Uterus (tissue), 4 donors: ENCODE results near the gene ACOT6. TPM values are rescaled to one million over a fixed set of nuclear protein-coding genes. Genes with fewer than 3 reads are reported as not detected.

ENCODE experiments used
- DNase-seq, 2 donors: peaks; one replicate each; pipeline ENCODE4 v3.0.0-alpha.2; 2019 to 2020
- H3K27ac ChIP-seq, 2 donors: fragments of 200-600 bp; sonication (generic); 1 replicate in 1 of 2; 2 replicates in 1 of 2; pipeline ENCODE4 v1.5.1; 2016 to 2018
- H3K27me3 ChIP-seq, 2 donors: fragments of 200-600 bp; sonication (generic); one replicate each; pipeline ENCODE4 v1.5.1; 2018 to 2019; ENCODE audit warnings: control low read depth in 1 of 2
- H3K36me3 ChIP-seq, 2 donors: fragments of 200-600 bp; sonication (generic); one replicate each; pipeline ENCODE4 v1.5.1; 2019; ENCODE audit warnings: control low read depth in 1 of 2
- H3K4me1 ChIP-seq, 2 donors: fragments of 200-600 bp; sonication (generic); one replicate each; pipeline ENCODE4 v1.5.1; 2018 to 2019; ENCODE audit warnings: control low read depth in 1 of 2
- H3K4me3 ChIP-seq, 2 donors: fragments of 200-600 bp; sonication (generic); 1 replicate in 1 of 2; 2 replicates in 1 of 2; pipeline ENCODE4 v1.5.1; 2018 to 2019; ENCODE audit warnings: mild to moderate bottlenecking in 1 of 2
- H3K9me3 ChIP-seq, 2 donors: fragments of 200-600 bp; sonication (generic); one replicate each; pipeline ENCODE4 v1.5.1; 2019; ENCODE audit warnings: control low read depth in 1 of 2
- CTCF ChIP-seq, 4 experiments: fragments of 200-600 bp in 2 of 4; fragments of 450-650 bp in 2 of 4; sonication (generic) in 2 of 4; IDR thresholded peaks; one replicate each; pipeline ENCODE4 v1.5.1; 2016 to 2019; ENCODE audit warnings: antibody characterized with exemption in 4 of 4, mild to moderate bottlenecking in 2 of 4, moderate library complexity in 1 of 4
- POLR2A ChIP-seq, 2 donors: fragments of 450-650 bp; IDR thresholded peaks; one replicate each; pipeline ENCODE4 v1.6.1; 2016; ENCODE audit warnings: antibody characterized with exemption in 2 of 2, mild to moderate bottlenecking in 1 of 2, moderate library complexity in 1 of 2
- intact Hi-C: fragments of 100-400 bp; cut with DNase I; formaldehyde crosslinking; loops from one replicate; pipeline ENCODE4 v1.15.1; 2023; ENCODE audit warnings: low total_unique reads
- small RNA-seq: library from RNA; depleted of rRNA; stranded (forward); fragments of <200 nt; gene quantifications from one replicate; pipeline ENCODE3, GENCODE V24; 2016
- total RNA-seq, 4 donors: library from RNA; depleted of rRNA in 3 of 4; stranded (reverse); fragments of >200 nt in 3 of 4; gene quantifications; one replicate each; pipeline versions ENCODE4 v1.1.0 to v1.2.4, GENCODE V29; 2014 to 2023
- donor health status: DM: yes; HTN: yes; CAD: no.

ACOT6 gene
- total RNA-seq, 4 donors from 2014 or later: not detected

- Histone ChIP-seq H3K36me3 (no peaks in the 10 kb centered on the region), H3K27ac (no peak overlapping the region), H3K27me3 (no peaks in the 10 kb centered on the region), H3K4me1 (no peaks in the 10 kb centered on the region), H3K4me3 (no peak overlapping the region), H3K9me3 (no peaks in the 10 kb centered on the region)
- DNase-seq: no peak
- intact Hi-C loops: no loop called here
- TF ChIP-seq POLR2A (IDR thresholded peaks at IDR 0.05) (no peak), CTCF (IDR thresholded peaks at IDR 0.05) (no peak)
Measured at GRCh38 chr14:73666583-73666982, 54.3 kb downstream of the ACOT6 start.

DNA sequence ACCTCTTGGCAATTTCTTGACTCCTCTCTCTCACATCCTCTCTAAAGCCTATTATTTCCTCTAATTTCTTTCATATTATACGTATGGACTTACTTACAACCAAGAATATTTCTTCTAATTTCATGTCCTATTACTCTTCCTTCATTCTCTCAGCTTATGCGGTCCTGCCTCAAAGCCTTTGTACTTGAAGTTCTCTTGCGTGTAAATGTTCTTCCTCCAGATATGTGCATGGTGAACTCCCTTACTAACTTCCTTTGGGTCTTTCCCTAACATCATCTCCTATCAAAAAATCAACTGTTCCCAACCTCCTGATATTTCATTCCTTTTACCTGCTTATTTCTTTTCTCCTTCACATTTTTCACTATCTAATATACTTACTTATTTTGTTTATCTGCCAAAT, 55.5 kb downstream of the ACOT6 start:
- H3K36me3 ChIP-seq: no peaks in the 10 kb centered on the region
- no peak overlapping the region for H3K27ac ChIP-seq
- TF ChIP-seq CTCF (IDR thresholded peaks at IDR 0.05) (no peak), POLR2A (IDR thresholded peaks at IDR 0.05) (no peak)
- intact Hi-C loops: no loop called here
- DNase-seq: no peak
- H3K4me1 ChIP-seq: no peaks in the 10 kb centered on the region
- H3K27me3 ChIP-seq: no peaks in the 10 kb centered on the region
- H3K4me3 ChIP-seq: no peak overlapping the region
- no peaks in the 10 kb centered on the region for H3K9me3 ChIP-seq

Small RNA genes lying within 50 kb of the gene (small RNA-seq; reads per million reads assigned to genes)
- not detected for gene RNU6-240P

Other genes starting within 250 kb of the ACOT6 start
- gene NUMB, start 154.0 kb upstream of the ACOT6 start, total RNA-seq: 100 to 1,000 TPM in 1 of 4 donors, 10 to 100 TPM in 3; 27.1 to 119 (median 40.8) TPM
- gene RIOX1, start 121.6 kb upstream of the ACOT6 start, total RNA-seq: 10 to 100 TPM; 12.3 to 32.1 (median 17.7) TPM
- gene ACOT1, start 75.4 kb upstream of the ACOT6 start, total RNA-seq: 1 to 10 TPM; 1.2 to 8.2 (median 4.2) TPM
- gene HEATR4, start 53.6 kb upstream of the ACOT6 start, total RNA-seq: under 1 TPM in 2 of 4 donors, not detected in 2; 0.48 to 0.82 TPM
- 10 to 100 TPM; 25.4 to 48.8 (median 46.1) TPM for gene ACOT2, start 43.3 kb upstream of the ACOT6 start, total RNA-seq
- gene ACOT4, start 20.6 kb upstream of the ACOT6 start, total RNA-seq: 1 to 10 TPM in 1 of 4 donors, under 1 TPM in 1, not detected in 2; 0.61 to 1.5 TPM
- gene DNAL1, start 32.5 kb downstream of the ACOT6 start, total RNA-seq: 10 to 100 TPM in 3 of 4 donors, 1 to 10 TPM in 1; 2.0 to 29.7 (median 23.3) TPM
- gene PNMA1, start 101.9 kb downstream of the ACOT6 start, total RNA-seq: 10 to 100 TPM; 12.6 to 58.0 (median 39.4) TPM
- gene PTGR2, start 239.3 kb downstream of the ACOT6 start, total RNA-seq: 10 to 100 TPM in 2 of 4 donors, 1 to 10 TPM in 1, under 1 TPM in 1; 0.59 to 19.0 (median 11.0) TPM